Measurements from ENCODE around the gene TMEM121.

GRCh38 chr14:105532735-105533141 is 6.4 kb downstream of the TMEM121 start:
- TF ChIP-seq, protein P1, sequence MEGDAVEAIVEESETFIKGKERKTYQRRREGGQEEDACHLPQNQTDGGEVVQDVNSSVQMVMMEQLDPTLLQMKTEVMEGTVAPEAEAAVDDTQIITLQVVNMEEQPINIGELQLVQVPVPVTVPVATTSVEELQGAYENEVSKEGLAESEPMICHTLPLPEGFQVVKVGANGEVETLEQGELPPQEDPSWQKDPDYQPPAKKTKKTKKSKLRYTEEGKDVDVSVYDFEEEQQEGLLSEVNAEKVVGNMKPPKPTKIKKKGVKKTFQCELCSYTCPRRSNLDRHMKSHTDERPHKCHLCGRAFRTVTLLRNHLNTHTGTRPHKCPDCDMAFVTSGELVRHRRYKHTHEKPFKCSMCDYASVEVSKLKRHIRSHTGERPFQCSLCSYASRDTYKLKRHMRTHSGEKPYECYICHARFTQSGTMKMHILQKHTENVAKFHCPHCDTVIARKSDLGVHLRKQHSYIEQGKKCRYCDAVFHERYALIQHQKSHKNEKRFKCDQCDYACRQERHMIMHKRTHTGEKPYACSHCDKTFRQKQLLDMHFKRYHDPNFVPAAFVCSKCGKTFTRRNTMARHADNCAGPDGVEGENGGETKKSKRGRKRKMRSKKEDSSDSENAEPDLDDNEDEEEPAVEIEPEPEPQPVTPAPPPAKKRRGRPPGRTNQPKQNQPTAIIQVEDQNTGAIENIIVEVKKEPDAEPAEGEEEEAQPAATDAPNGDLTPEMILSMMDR (conservative IDR thresholded peaks at IDR 0.05; ENCODE audit: low read depth, low read length) = no peak
- TF ChIP-seq EZH2phosphoT487 (IDR thresholded peaks at IDR 0.05; ENCODE audit: borderline replicate concordance, low read length) = no peak

Measured in PC-3 (cell line).